Adrenal gland (tissue), 12 donors: ENCODE data around the gene STEAP2. TPM values are rescaled to one million over a fixed set of nuclear protein-coding genes. Genes with fewer than 3 reads are reported as not detected.

Experiments
- DNase-seq, 7 donors: peaks; one replicate each; pipeline ENCODE4 v3.0.0-alpha.2; 2019 to 2020
- H3K27ac ChIP-seq, 5 donors: fragments of 200-600 bp; sonication (generic) in 4 of 5; 1 replicate in 3 of 5; 2 replicates in 2 of 5; pipeline versions ENCODE4 v1.5.1 to v1.8.0; 2016 to 2020; ENCODE audit warnings: mild to moderate bottlenecking in 1 of 5
- H3K27me3 ChIP-seq: fragments of 200-600 bp; 2 replicates; pipeline ENCODE4 v1.8.0; 2021
- H3K36me3 ChIP-seq, 2 donors: fragments of 200-600 bp; replicated peaks in 1 of 2; 1 replicate in 1 of 2; 2 replicates in 1 of 2; pipeline versions ENCODE4 v1.5.1 to v1.8.0; 2018 to 2022
- H3K4me1 ChIP-seq, 2 donors: fragments of 200-600 bp; replicated peaks in 1 of 2; 1 replicate in 1 of 2; 2 replicates in 1 of 2; pipeline versions ENCODE4 v1.5.1 to v1.8.0; 2018 to 2021
- H3K4me3 ChIP-seq, 4 donors: fragments of 200-600 bp; sonication (generic) in 3 of 4; one replicate each; pipeline ENCODE4 v1.5.1; 2016 to 2018
- H3K9me3 ChIP-seq, 3 donors: fragments of 200-600 bp; sonication (generic) in 1 of 3; replicated peaks in 1 of 3; 1 replicate in 2 of 3; 2 replicates in 1 of 3; pipeline versions ENCODE4 v1.5.1 to v1.8.0; 2016 to 2021
- CTCF ChIP-seq, 6 experiments: fragments of 450-650 bp in 4 of 6; fragments of 200-600 bp in 2 of 6; sonication (generic) in 1 of 6; IDR thresholded peaks; 1 replicate in 5 of 6; 2 replicates in 1 of 6; pipeline versions ENCODE4 v1.5.1 to v1.8.0; 2016 to 2021; ENCODE audit warnings: antibody characterized with exemption in 6 of 6, mild to moderate bottlenecking in 2 of 6, moderate library complexity in 1 of 6
- POLR2A ChIP-seq, 2 donors: fragments of 450-650 bp; IDR thresholded peaks; one replicate each; pipeline ENCODE4 v1.6.1; 2017; ENCODE audit warnings: antibody characterized with exemption in 2 of 2, mild to moderate bottlenecking in 2 of 2, moderate library complexity in 1 of 2
- WGBS, 4 donors: extraction: QIAGEN DNeasy Blood & Tissue Kit in 2 of 4; methylation state at CpG; one replicate each; pipeline versions ENCODE4 v1.1.5 to v1.1.7; 2013 to 2017; 5-methylcytosine and 5-hydroxymethylcytosine counted together
- intact Hi-C, 2 donors: fragments of 100-400 bp; cut with DNase I; formaldehyde crosslinking; loops; one replicate each; pipeline versions ENCODE4 v1.14.1 to v1.15.0; 2022 to 2023
- polyA plus RNA-seq, 3 donors: library from polyadenylated mRNA; stranded (reverse); fragments of 200-250 nt in 2 of 3; fragments of 350-450 nt in 1 of 3; fragmentation: Illumina TruSeq in 1 of 3; extraction: RNeasy Lipid Tissue Mini Kit (QIAGEN cat#74804) in 1 of 3; gene quantifications; one replicate each; pipeline ENCODE4 v1.2.3, GENCODE V29; 2013 to 2014
- total RNA-seq, 9 donors: library from RNA; depleted of rRNA in 4 of 9; stranded (reverse); fragments of >200 nt in 4 of 9; fragments of 120-200 nt in 1 of 9; fragmentation: NEBNext Ultra II Directional in 1 of 9; extraction: Animal tissue kit (Norgen Biotek cat#: 25700) in 1 of 9; gene quantifications; one replicate each; pipeline versions ENCODE4 v1.1.0 to v1.2.4, GENCODE V29; 2013 to 2023
- donor health status: healthy with polysubstance abuse.
- donor health status: Bipolar disorder and iron deficiency.
- donor health status: DM: yes; HTN: yes; CAD: no.
- donor health status: DM: no; HTN: no; CAD: no.
- donor health status: DM: no; HTN: no; CAD: no.
- donor health status: DM: yes; HTN: yes; CAD: no.

The STEAP2 gene
- total and polyA plus RNA-seq, 12 donors: 2.0 to 9.5 (median 6.1) TPM

GRCh38 chr7:90187507-90188050 is 24.0 kb upstream of the STEAP2 start:
- TF ChIP-seq CTCF (IDR thresholded peaks at IDR 0.05) (no peak), POLR2A (IDR thresholded peaks at IDR 0.05) (no peak)
- intact Hi-C loops: no loop called here
- DNase-seq: no peak
- H3K36me3 ChIP-seq: no peaks in the 10 kb centered on the region
- H3K27me3 ChIP-seq: no peaks in the 10 kb centered on the region
- H3K9me3 ChIP-seq: no peaks in the 10 kb centered on the region
- H3K27ac ChIP-seq: no peak overlapping the region
- H3K4me3 ChIP-seq: no peak overlapping the region
- no peaks in the 10 kb centered on the region for H3K4me1 ChIP-seq

GRCh38 chr7:90188281-90188680 is 23.3 kb upstream of the STEAP2 start:
- H3K9me3 ChIP-seq: no peaks in the 10 kb centered on the region
- no peaks in the 10 kb centered on the region for H3K36me3 ChIP-seq
- WGBS, 4 donors: 67 to 82% (median 75%) methylated on average over 2 of the region's 2 CpGs
- no peak for TF ChIP-seq POLR2A (IDR thresholded peaks at IDR 0.05)
- no peak for TF ChIP-seq CTCF (IDR thresholded peaks at IDR 0.05)
- intact Hi-C loops: no loop called here
- no peaks in the 10 kb centered on the region for H3K4me1 ChIP-seq
- DNase-seq: no peak
- H3K4me3 ChIP-seq: no peak overlapping the region
- H3K27me3 ChIP-seq: no peaks in the 10 kb centered on the region
- no peak overlapping the region for H3K27ac ChIP-seq

- TF ChIP-seq POLR2A (IDR thresholded peaks at IDR 0.05) (no peak), CTCF (IDR thresholded peaks at IDR 0.05) (no peak)
- H3K27me3 ChIP-seq: no peaks in the 10 kb centered on the region
- H3K4me3 ChIP-seq: no peak overlapping the region
- intact Hi-C loops: no loop called here
- DNase-seq: no peak
- H3K4me1 ChIP-seq: no peaks in the 10 kb centered on the region
- H3K36me3 ChIP-seq: no peaks in the 10 kb centered on the region
- H3K9me3 ChIP-seq: no peaks in the 10 kb centered on the region
- no peak overlapping the region for H3K27ac ChIP-seq
Observed at GRCh38 chr7:90190995-90191394, 20.5 kb upstream of the STEAP2 start.

GRCh38 chr7:90191648-90192047 is 19.9 kb upstream of the STEAP2 start:
- no peak for TF ChIP-seq CTCF (IDR thresholded peaks at IDR 0.05)

More at GRCh38 chr7:90191648-90192047, 19.9 kb upstream of the STEAP2 start:
- Histone ChIP-seq H3K4me3 (no peak overlapping the region), H3K4me1 (no peaks in the 10 kb centered on the region), H3K9me3 (no peaks in the 10 kb centered on the region), H3K36me3 (no peaks in the 10 kb centered on the region), H3K27me3 (no peaks in the 10 kb centered on the region), H3K27ac (no peak overlapping the region)
- WGBS, 4 donors: 73 to 92% (median 87%) methylated on average over 1 of the region's 1 CpG
- intact Hi-C loops: no loop called here
- DNase-seq: no peak
